ENCODE results near the gene MIGA1. TPM values are rescaled to one million over a fixed set of nuclear protein-coding genes. Genes with fewer than 3 reads are reported as not detected.

MIGA1 gene
- total and polyA plus RNA-seq, 2 of the 13 experiments (the other 11 are each of a cell fraction or from before 2014, with no cell fraction given), result 3.8 to 6.6 TPM

DNA sequence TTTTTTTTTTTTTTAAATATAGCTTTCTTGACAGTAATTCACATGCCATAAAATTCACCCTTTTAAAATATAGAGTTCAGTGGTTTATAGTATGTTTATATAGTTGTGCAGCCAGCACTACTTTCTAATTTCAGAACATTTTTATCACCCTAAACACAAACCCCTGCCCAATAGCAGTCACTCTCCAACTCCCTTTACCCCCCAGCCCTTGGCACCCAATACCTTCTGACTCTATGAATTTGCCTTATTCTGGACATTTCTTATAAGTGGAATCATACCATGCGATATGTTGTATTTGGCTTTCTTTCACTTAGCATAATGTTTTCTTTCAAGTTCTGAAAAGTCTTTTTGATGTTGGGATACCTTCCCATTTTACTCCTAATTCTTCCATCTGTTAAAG, 66.5 kb downstream of the MIGA1 start (continued):
- TF ChIP-seq ZEB1 (IDR thresholded peaks at IDR 0.05; ENCODE audit: insufficient replicate concordance, low read depth) (no peak), POLR2G (IDR thresholded peaks at IDR 0.05; ENCODE audit: low read depth, low read length) (no peak), PAF1 (CRISPR knock-in tag; IDR thresholded peaks at IDR 0.05) (no peak), ZBTB14 (CRISPR knock-in tag; IDR thresholded peaks at IDR 0.05) (no peak), ZNF781 (CRISPR knock-in tag; IDR thresholded peaks at IDR 0.05; ENCODE audit: borderline replicate concordance, not compliant biosample characterization) (no peak), ZFP36 (IDR thresholded peaks at IDR 0.05; ENCODE audit: borderline replicate concordance, low read depth, low read length, partially characterized antibody) (no peak), ZNF136 (CRISPR knock-in tag; IDR thresholded peaks at IDR 0.05; ENCODE audit: low read depth) (no peak), RBM22 (optimal IDR thresholded peaks at IDR 0.05; ENCODE audit: low read length) (no peak)

GRCh38 chr1:77846966-77847365, 67.5 kb downstream of the MIGA1 start:
- H3K4me1 ChIP-seq (ENCODE audit: insufficient read depth, low read length), result no peaks in the 10 kb centered on the region
- H3K9me3 ChIP-seq (ENCODE audit: low read length), result no peaks in the 10 kb centered on the region
- no peak overlapping the region for H3K9ac ChIP-seq (ENCODE audit: insufficient read depth, low read depth, low read length)
- H3K27me3 ChIP-seq (ENCODE audit: control insufficient read depth in 1 of 2, insufficient read depth in 2 of 2, low read length in 2 of 2), result no peaks in the 10 kb centered on the region
- H3K4me3 ChIP-seq (replicated peaks in 1 of 3; ENCODE audit: insufficient read depth in 1 of 3, low read depth in 2 of 3, low read length in 3 of 3), result no peak overlapping the region
- WGBS (ENCODE audit: low lambda C conversion rate), result 98% methylated on average over 3 of the region's 3 CpGs
- no peaks in the 10 kb centered on the region for H4K20me1 ChIP-seq (ENCODE audit: insufficient read depth, low read length)
- DNase-seq (ENCODE audit: low spot score), result no peak
- no peak overlapping the region for H3K4me2 ChIP-seq (ENCODE audit: low read depth, low read length)
- no peak for FAIRE-seq
- H3K27ac ChIP-seq (ENCODE audit: extremely low read length, insufficient read depth, low read length), result no peak overlapping the region
- POLR2A ChIA-PET, result no interaction called here
- H3K79me2 ChIP-seq (ENCODE audit: insufficient read depth, low read length), result no peaks in the 10 kb centered on the region
- no peak for ATAC-seq
- CTCF ChIA-PET (ENCODE audit: low intra/inter-chr PET ratio, low total read pairs), result no interaction called here
- in situ Hi-C loops (cut with HindIII; ENCODE audit: extremely low pct_ligation_motif_present, low pct_unique_long_range_greater_than_20kb) (loop anchor here (10.0 kb wide), 1 partner anchor 62 kb away; no protein-coding TSS in a partner anchor), intact Hi-C loops (cut with micrococcal nuclease; ENCODE audit: unreplicated experiment) (no loop called here)
- no TSS peak for BruUV-seq (replicated peaks)
- no peak overlapping the region for H2AFZ ChIP-seq (ENCODE audit: low read length)
- H3K36me3 ChIP-seq (replicated peaks in 1 of 2; ENCODE audit: control insufficient read depth in 1 of 2, insufficient read depth in 2 of 2, low read length in 2 of 2), result no peaks in the 10 kb centered on the region; a peak in 1 of 5 replicates
- TF ChIP-seq ZNF33B (CRISPR knock-in tag; IDR thresholded peaks at IDR 0.05), result no peak
- TF ChIP-seq SSRP1 (CRISPR knock-in tag; IDR thresholded peaks at IDR 0.05), result no peak
- TF ChIP-seq, protein P1, sequence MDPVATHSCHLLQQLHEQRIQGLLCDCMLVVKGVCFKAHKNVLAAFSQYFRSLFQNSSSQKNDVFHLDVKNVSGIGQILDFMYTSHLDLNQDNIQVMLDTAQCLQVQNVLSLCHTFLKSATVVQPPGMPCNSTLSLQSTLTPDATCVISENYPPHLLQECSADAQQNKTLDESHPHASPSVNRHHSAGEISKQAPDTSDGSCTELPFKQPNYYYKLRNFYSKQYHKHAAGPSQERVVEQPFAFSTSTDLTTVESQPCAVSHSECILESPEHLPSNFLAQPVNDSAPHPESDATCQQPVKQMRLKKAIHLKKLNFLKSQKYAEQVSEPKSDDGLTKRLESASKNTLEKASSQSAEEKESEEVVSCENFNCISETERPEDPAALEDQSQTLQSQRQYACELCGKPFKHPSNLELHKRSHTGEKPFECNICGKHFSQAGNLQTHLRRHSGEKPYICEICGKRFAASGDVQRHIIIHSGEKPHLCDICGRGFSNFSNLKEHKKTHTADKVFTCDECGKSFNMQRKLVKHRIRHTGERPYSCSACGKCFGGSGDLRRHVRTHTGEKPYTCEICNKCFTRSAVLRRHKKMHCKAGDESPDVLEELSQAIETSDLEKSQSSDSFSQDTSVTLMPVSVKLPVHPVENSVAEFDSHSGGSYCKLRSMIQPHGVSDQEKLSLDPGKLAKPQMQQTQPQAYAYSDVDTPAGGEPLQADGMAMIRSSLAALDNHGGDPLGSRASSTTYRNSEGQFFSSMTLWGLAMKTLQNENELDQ (CRISPR knock-in tag; IDR thresholded peaks at IDR 0.05; ENCODE audit: borderline replicate concordance), result no peak
- TF ChIP-seq NR2F2 (IDR thresholded peaks at IDR 0.05; ENCODE audit: borderline replicate concordance, low read depth), result no peak
- TF ChIP-seq ZNF253 (CRISPR knock-in tag; IDR thresholded peaks at IDR 0.05; ENCODE audit: borderline replicate concordance), result no peak
- no peak for TF ChIP-seq TOPORS (CRISPR knock-in tag; IDR thresholded peaks at IDR 0.05)
- no peak for TF ChIP-seq ZKSCAN8 (CRISPR knock-in tag; IDR thresholded peaks at IDR 0.05; ENCODE audit: borderline replicate concordance)
- TF ChIP-seq U2AF1 (optimal IDR thresholded peaks at IDR 0.05; ENCODE audit: low read depth, low read length), result no peak
- no peak for TF ChIP-seq ZEB1 (IDR thresholded peaks at IDR 0.05; ENCODE audit: insufficient replicate concordance, low read depth)
- no peak for TF ChIP-seq ZNF468 (CRISPR knock-in tag; IDR thresholded peaks at IDR 0.05)
- no peak for TF ChIP-seq RARA (CRISPR knock-in tag; IDR thresholded peaks at IDR 0.05)
- no peak for TF ChIP-seq ELF1 (CRISPR knock-in tag; IDR thresholded peaks at IDR 0.05)
- TF ChIP-seq ZMAT3 (CRISPR knock-in tag; conservative IDR thresholded peaks at IDR 0.05), result no peak
- TF ChIP-seq PLRG1 (conservative IDR thresholded peaks at IDR 0.05), result no peak

All from HepG2 (cell line).